GM19372 (cell line): ENCODE measurements around the gene NDUFAF7.
"Not testable (repeated sequence)": the region's sequence is repeated elsewhere in the genome, so short reads cannot be mapped to it uniquely, and the experiment has no call there.

Source experiments
- ATAC-seq: cut with Tn5 transposase; IDR thresholded peaks from one replicate; pipeline ENCODE4 v1.9.1; 2021; ENCODE audit warnings: mild to moderate bottlenecking, low read depth, moderate library complexity; ENCODE audit not compliant: unreplicated experiment

The NDUFAF7 gene

DNA sequence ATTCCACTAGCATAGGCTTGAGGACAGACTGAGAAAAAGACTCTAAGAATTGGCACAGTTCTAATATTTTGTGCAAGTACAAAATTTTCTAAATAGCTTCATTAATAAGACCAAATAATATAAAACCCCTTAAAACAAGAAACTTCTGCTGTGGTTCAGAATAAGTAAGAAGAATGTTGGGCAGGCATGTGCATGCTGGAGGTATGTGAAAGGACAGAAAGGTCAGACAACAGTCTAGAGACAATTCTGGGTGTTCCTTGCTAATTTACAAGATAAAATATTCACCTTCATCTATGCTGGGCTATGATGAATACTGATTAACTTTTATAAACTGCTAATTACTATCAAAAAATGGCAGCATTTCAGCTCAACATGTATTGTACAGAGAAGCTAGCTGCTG, 20.2 kb upstream of the NDUFAF7 start:
- ATAC-seq = no peak

DNA sequence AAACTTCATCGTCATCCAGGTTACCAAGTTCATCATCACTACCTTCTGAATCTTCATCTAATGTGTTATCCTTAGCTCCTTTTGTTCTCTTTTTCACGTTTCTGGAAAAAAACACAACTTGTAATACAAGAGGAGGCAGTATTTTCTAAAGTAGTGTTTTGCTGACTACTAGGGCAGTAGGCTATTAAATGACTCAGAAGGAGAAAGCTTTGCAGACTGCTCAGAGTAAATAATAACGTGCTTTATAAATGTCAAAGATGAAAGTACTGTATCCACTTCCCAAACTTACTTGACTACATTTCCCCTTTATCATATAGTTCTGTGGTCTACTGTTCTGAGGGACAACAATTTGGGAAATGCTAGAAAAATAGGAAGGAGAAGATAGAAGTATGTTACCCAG, 19.5 kb upstream of the NDUFAF7 start:
- ATAC-seq = no peak

DNA sequence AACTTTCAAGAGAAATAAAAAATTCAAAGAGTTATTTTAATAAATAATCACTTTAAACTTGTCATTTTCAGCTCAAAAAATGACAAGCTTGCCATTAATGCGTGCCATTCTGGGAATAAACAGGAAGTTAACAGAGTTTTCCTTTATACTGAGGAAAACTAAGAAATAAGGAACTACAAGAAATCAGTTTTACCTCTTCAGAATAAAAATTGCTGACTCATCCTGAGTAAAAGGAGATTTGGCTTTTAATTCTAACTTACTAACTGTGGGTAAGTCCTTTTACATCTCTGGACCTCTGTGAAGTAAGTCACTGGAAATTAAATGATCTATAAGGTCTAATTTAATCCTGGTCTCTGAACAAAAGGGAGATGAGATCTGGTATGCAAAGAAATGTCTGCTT, 16.2 kb upstream of the NDUFAF7 start:
- no peak for ATAC-seq

DNA sequence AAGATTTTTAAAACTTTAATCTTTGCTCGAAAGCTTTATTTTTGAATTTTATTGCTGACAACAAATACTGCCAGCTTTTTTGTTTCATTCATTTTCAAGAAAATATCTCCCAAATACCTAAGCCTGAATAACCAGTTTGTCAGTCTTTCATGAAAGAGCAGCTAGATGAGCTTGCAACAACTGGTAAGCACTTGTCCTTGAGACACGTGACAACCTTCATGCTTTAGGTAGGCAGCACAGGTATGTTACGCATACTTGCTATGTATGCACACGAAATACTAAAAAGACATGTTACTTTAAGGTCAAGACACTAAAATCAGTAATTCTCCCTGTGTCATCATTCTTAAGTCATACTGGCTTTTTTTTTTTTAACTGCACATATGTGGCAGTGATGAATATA, 12.4 kb upstream of the NDUFAF7 start:
- ATAC-seq = no peak

DNA sequence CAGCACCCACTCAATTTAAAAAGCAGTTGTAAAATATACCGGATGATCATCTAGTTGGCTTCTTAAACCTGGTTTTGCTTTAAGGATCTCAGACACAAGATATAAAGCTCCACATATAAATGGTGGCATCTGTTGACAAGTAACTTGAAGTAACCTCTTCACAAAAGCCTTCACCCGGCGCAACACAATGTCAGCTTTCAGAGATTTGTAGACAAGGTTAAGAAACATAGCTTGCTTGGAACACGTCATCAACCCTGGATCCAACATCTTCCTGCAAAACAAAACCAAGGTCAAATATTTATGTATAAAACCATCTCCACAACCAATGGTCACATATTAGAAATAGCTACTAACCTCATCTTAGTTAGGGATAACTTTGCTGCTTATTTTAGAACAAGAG, 8.3 kb upstream of the NDUFAF7 start:
- ATAC-seq = no peak

DNA sequence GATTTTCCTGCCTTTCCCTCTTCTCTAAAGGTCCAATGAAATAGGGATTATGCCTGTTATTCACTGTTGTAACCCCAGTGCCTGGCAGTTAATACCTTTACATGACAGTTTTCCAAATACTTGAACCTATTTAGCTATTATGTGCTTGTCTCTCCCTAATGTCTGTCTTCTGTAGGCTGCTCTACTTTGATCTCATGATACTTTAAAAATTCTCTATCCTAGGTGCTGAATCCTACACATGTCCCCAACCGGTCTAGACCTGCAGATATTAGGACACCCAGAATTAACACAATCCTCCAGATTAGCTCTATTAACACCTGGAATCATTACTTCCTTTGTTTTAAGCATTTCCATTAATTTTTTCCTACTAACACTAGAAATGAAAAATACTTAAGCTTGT, 7.4 kb upstream of the NDUFAF7 start:
- ATAC-seq = no peak

DNA sequence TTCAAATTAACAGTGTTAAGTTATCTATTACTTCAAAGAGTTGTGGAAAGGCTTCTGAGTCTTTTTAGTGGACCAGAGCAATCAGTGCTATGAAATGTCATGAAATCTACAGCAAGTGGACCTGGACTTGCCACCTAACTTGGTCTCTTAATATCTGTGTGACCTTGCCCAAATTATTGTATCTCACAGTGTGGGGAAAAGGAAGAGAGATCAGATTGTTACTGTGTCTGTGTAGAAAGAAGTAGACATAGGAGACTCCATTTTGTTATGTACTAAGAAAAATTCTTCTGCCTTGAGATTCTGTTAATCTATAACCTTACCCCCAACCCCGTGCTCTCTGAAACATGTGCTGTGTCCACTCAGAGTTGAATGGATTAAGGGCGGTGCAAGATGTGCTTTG, 6.3 kb upstream of the NDUFAF7 start:
- ATAC-seq = not testable (repeated sequence)

DNA sequence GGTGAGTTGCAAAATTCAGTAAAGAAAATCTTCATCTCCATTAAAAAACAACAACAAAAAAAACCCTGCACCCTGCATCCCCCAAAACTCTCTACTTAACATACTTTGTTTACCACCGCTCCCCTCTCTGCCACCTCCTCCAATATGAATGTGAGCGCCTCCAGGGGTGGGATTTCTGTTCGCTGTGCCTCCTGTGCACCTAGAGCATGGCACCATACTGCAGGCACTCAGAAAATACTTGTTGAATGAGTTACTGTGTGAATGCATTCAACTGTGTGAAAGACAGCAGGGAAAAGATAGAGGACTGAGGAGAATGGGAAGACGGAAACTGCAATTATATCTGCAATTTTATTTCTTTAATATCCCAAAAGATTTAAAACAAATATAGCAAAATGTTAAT, 4.6 kb upstream of the NDUFAF7 start:
- no peak for ATAC-seq

DNA sequence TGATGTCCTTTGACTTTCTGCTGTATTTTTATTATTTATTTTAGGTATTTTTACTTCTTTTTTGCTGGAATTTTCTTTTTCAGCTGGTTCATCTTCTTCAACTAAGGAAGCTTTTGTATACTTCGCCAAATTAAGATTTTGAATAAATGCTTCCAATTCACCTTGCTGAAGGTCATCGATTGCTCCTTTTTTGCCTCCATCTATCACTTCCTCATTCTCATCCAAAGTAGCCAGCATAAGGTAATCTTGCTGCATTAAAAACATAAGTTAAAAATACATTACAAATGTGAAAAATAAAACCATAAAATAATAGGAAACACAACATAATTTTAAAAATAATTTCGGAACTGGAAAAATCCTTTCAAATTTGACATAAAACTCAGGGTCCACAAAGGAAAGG, 2.7 kb upstream of the NDUFAF7 start:
- no peak for ATAC-seq

DNA sequence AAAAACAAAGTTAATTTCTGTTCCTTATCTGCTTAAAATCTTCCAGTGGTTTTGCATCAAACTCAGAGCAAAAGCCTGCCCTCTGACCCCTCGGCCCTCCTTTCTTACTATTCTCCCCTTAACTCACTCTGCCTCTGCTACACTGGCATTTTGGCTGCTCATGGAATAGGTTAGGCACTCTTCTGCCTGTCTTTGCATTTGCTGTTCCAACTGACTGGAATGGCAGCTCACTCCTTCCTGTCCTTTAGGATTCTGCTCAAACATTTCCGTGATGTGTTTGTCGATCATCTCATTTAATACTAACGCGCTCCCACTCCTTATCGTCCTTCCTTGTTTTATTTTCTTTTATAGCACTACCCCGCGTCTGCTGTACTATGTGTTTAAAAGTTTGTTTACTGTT, 877 bp upstream of the NDUFAF7 start:
- ATAC-seq = no peak

DNA sequence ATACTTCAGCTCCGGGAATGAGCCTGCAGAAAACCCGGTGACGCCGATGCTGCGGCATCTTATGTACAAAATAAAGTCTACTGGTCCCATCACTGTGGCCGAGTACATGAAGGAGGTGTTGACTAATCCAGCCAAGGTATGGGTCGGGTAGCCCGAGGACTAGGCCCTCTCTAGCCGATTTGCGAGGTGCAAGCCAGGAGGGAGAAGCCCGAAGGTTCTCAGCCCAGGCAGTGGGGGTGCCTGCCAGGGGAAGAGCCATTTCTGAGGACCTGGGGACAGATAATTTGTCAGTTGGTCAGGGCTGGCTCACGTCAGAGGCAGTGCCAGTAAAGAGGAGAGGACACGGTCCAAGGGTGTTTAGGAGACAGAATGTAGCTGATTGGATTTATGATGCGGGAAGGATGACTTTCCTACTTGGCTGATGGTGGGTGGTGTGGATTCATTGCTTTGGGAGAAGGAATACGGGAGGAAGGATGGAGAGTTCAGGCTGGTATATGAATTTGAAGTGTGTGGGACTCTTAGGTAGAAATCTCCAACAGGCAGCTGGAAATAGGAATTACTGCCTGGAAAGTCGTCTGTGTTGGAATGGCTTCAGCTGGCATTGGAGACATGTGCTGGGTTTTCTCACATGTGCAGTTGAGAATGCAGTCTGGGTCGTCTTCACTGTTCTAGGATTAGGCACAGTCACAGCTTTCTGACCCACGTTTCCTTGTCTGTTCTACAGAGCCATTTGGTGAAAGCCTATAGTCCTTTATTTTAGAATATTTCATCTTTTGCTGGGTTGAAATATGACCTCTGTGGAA, 874 bp downstream of the NDUFAF7 start:
- no peak for ATAC-seq

DNA sequence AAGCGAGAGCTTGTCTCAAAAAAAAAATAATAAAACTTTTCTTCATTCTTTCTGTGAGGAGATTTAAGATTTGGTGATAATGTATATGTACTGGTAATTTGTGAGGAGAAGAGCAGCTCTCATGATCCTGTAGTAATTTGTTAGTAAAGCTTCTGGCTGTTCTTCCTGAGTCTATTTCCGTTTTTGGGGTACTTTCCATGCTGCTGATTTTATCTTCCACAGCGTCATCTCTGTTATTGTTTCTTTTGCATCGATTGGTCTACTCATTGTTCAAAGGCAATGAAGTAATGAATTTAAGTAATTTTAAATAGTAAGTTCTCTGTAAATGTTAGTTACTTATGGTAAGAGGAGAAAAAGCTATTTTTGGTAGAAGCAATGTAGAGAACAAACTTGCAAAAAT, 12.0 kb downstream of the NDUFAF7 start:
- no peak for ATAC-seq

DNA sequence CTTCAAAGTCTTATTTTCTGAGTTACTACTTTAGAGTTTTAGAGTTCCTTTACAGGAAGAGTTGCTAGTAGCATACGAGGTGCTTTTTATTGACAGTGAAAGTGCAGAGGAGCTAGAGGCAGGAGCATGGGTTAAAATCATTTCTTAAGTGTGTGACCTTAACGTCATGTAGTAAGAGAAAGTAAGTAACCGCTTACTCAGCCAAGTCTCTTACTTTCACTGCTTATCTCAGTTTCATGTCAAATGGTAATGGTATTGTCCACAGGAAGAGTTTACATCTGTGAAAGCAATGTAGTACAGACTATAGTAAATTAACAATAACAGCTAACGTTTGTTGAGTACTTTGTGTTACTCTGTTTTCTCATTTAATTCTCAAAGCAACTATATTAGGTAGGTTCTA, 12.6 kb downstream of the NDUFAF7 start:
- no peak for ATAC-seq

DNA sequence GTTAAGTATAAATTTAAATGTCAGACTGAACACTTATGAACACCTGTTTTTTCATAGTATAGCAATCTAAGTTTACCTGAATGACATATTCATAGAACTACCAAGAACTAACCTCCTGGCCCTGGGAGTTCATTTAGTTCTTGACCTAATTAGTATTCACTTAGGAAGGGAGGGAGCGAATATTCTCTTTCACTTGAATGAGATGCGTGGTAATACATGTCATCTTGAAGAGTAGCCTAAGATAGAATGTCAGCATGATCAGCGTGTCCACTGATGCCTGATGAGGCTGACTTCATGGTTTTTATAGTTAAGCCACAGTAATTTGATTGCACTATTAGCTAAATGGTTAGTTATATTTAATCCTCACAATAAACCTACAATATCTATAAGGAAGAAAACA, 13.3 kb downstream of the NDUFAF7 start:
- no peak for ATAC-seq

DNA sequence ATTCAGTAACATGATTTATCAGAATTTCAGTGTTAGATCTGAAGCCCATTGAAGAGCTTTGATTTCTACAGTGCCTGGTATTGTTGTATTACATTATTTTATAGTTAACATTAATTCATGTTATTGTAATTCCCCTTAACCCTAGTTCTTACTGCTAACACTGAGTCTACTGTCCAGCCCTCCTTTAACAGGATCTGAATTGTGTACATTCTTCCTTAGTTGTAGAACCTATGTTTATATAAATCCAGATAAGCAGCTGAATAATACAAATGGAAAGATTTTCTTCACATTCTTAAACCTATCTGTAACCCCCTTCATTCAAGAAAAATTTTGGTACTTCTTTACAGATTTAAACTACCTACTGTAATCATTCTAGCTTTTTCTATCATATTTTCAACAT, 14.7 kb downstream of the NDUFAF7 start:
- ATAC-seq = no peak

DNA sequence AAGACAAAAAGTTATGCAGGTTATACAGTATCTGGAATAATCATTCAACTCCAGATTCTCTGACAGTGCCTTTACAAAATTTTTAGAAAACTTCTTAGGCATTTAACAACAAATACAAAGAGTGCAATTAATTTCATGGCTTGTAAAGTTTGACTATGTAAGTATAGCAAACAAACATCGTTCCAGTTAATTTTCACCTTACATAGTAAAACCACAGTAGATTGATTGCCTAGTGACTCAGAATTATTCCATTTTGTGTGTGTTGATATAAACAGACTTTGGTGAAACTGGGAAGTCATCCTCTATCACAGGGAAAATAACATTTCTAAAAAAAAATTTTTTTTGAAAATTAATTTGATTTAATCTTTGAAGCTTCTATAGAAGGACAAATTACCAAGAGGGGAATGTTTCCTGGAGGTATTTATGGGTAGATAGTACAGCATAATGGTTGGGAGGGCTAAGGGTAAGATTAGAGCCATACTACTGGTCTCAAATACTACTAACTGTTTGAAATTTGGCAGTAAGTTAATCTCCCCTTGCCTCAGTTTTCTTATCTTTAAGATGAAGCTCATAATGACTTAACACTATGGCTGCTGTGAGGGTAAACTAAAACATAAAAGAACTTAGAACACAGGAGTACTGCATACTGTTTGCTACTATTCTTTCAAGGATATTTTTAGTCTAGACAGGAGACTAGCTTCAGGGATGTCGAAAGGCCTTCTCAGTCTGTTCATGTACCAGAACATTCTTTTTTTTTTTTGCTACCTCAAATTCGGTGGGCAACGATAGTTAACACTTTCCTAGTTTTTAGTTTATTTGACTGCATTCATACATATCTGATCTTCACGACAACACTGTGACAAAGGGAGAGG, 19.6 kb downstream of the NDUFAF7 start:
- no peak for ATAC-seq

DNA sequence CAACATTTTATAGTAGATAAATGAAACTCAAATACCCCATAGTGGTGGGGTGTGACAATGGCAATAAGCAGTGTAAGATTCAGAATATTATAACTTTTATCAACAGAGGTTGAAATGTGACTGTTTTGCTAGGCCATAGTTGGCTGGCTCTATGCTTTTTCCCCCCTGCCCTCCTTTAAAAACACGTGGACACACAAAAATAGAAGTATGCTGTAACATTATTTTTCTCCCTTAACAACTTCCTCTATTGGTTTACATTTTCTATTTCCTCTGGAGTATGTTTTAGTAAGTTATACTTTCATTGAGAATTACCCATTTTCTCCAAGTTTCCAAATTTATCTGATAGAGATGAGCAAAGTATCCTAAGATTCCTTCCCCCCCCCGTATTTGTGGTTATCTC, 31.1 kb downstream of the NDUFAF7 start:
- ATAC-seq = no peak

DNA sequence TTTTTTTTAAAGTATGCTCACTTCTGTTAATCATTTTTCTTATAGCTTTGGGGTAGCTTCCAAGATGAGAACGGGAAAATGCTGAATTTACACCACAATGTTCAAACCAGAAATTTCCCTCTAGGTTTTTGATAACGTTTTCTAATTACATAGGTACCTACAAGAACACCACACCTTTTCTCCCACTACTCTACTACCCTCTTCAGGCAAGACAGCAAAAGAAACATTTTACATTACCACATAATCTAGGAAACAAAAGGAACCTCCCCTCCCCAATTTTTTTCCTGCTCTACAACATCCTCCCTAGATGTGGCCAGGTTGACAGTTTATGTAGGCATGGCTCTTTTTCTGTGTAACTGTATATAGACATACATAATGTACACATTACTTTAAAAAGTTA, 32.4 kb downstream of the NDUFAF7 start:
- no peak for ATAC-seq

DNA sequence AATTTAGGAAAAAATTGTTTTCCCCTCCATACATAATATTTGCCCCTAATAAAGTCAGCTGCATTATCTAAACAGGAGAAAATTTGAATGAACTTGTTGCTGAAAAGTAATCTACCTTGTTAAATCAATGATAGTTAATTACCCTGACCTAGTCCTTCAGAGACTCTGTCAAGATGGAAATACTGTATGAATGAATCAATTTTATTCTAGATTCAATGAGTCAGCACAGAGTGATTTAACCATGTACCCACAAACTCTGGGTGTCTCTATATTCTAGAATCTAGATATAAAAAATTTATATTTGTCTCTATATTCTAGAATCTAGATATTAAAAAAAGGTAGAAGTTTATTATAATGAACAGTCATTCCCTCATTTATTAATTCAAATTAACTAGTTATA, 36.2 kb downstream of the NDUFAF7 start:
- ATAC-seq = no peak

DNA sequence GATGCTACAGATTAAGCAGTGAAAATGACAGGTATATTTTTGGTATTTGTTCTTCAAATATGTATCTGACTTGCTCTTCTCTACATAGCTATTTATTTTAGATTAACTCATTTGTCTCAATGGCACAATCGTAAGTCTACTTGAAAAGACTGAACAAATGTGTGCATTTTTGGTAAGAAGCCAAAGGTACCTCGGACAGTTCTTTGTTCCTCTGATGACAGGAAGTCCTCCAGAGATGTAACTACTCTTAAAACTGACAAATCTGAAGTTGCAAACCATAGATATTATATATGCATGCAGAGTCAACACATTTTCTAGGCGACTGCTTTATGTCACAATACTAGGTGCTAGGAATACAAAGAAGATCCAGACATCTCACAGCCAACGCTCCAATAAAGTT, 36.7 kb downstream of the NDUFAF7 start:
- no peak for ATAC-seq

DNA sequence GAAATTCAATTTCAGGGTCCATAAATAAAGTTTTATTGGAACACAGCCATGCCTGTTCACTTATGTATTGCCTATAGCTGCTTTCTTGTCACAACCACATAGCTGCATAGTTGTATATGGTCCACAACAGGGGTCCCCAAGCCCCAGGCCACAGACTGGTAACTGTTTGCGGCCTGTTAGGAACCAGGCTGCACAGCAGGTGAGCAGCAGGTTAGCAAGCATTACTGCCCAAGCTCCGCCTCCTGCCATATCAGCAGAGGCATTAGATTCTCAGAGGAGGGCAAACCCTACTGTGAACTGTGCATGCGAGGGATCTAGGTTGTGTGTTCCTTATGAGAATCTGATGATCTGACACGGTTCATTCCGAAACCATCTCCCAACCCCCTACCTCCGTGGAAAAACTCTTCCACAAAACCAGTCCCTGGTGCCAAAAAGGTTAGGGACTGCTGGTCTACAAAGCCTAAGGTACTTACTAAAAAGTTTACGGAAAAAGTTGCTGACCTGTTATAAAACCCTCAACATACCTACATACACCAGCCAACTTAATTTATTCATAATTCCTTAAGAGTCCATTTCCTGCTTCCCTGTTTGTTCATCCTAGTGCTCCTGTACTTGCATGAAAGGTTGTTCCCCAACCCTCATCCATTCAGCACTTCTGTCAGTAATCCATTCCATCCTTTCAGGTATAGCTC, 40.1 kb downstream of the NDUFAF7 start:
- no peak for ATAC-seq
